Stimulated activated naive CD4-positive, alpha-beta T cell (primary cell): ENCODE measurements around the gene SERPINA6.
"Not testable (repeated sequence)": the region's sequence is repeated elsewhere in the genome, so short reads cannot be mapped to it uniquely, and the experiment has no call there.

ENCODE experiments used
- DNase-seq, 6 experiments: peaks; one replicate each; lab custom pipeline; 2025; lab: John Stamatoyannopoulos, UW

Gene SERPINA6

GRCh38 chr14:94354638-94355185 lies 31.6 kb upstream of the SERPINA6 start:
- DNase-seq: no peak

DNA sequence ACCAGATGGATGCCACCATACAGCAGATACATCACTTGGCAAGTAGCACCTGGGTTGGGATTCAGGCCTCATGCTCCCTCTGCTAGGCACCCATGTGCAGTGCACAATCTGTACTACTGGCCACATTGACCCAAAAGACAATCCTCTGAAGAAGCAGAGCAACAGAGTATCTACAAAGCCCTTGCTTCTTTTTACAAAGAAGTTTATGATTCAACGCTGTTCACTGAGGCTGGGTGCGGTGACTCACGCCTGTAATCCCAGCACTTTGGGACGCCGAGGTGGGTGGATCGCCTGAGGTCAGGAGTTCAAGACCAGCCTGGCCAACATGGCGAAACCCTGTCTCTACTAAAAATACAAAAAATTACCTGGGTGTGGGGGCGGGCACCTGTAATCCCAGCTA lies 31.1 kb upstream of the SERPINA6 start:
- DNase-seq: not testable (repeated sequence)

DNA sequence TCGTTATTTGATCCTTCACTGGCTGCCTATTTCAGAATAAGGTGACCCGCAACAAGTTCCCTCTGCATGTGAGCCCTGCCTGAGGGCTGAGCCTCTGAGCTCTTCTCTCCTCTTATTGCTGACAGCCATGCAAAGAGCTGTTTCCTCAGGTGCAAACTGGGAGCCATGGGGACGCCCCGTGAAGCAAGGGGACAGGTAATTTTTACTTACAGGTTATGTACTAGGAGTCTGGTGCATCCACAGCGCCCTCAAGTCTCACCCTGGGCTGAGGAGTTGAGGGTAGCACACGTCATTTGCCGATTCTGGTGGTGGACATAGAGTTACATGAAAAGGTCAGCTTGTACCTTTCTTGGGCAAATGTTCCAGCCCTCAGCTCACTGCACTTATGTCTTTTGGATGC lies 26.1 kb upstream of the SERPINA6 start:
- no peak for DNase-seq

GRCh38 chr14:94348836-94349235 lies 25.7 kb upstream of the SERPINA6 start:
- no peak for DNase-seq

DNA sequence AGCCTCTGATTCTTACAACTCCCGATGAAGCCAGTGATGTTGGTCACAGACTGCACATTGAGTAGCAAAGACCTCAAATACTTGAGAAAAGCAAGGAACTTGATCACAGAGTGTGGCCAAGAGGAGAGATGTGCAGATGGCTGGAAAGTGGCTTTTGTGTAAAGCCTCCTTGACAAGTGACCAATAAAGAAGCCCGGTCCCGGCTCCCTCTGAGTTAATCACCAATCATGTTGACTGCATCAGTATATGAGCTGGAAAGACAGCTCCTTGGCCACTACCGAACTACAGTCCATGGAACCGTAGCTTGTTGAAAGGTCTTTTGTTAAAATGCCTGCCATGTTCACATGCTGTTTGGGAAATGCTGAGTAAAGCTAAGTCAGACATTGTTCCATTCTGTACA lies 23.7 kb upstream of the SERPINA6 start:
- no peak for DNase-seq

GRCh38 chr14:94346065-94346786 lies 23.1 kb upstream of the SERPINA6 start:
- DNase-seq: not testable (repeated sequence)

DNA sequence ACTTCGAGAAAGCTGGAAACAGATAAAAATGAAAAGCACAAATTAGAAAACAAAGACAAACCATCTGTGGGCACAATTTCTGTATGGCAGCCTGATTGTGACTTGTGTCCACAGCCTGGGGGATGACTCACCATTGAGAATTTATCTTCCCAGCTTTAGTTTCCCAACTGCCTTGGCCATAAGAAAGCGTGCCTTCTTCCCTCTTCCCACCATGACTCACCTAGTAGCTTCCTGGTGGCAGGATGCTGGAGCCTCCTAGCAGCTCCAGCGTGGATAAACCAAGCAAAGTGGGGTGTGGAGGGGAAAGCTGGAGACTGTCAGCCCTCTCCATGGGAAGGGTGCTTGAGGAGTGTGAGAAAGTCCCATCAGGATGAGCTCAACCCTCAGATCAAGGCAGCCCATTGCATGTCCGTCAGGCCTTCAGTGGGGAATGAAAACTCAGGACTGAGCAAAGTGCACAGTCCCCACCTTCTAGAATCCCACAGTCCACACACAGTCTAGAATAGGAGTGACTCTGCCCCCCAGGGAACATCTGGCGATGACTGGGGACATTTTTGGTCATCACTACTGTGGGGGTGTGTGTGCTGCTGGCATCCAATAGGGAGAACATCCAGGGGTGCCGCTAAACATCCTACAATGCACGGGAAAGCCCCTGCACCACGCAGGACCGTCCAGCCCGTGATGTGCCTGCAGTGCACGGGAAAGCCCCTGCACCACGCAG lies 22.4 kb upstream of the SERPINA6 start:
- no peak for DNase-seq

- no peak for DNase-seq
These were observed 21.3 kb upstream of the SERPINA6 start for GRCh38 chr14:94344389-94344788.

- no peak for DNase-seq
These were observed 20.3 kb upstream of the SERPINA6 start for GRCh38 chr14:94343238-94344005.

DNA sequence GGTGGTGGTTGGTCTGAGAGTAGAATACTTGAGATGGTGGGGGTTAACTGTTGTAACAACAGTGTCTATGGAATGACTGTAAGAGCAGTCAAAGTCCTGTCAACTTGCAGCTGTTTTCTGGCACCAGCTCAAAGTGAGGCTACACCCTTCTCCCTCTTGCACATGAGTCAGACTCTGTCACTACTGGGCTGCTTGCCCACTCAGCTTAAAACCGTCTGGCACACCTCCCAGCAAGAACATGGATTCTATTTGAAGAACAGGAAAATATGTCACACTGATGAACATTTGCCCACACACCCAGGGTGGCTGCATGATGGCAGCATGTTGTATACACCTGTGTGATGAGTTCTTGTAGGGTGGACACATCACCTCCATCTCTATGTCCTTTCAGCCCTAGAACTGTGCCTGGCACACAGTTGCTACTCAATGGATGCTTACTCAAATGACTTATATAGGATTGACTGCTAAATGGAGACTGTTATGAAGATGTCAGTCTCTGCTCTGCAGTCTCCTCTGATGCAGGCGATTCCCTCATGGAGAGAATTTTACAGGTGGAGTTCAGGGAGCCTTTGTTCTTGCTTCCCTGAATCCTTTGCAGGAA lies 19.3 kb upstream of the SERPINA6 start:
- DNase-seq: no peak

- no peak for DNase-seq
These were observed 18.7 kb upstream of the SERPINA6 start for GRCh38 chr14:94341656-94342333.

GRCh38 chr14:94340533-94340932 lies 17.4 kb upstream of the SERPINA6 start:
- no peak for DNase-seq

DNA sequence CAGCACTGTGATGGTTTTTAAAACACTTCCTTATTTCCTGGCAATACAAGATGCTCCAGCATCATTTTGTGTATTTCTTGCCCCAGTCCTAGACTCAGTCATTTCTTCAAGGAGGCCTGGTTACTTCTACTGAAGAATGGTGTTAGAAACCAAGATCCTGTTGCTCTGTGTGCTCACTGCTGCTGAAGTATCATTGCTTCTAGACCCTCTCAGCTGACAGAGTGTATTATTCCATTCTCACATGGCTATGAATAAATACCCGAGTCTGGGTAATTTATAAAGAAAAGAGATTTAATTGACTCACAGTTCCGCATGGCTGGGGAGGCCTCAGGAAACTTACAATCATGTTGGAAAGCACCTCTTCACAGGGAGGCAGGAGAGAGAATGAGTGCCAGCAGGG lies 14.9 kb upstream of the SERPINA6 start:
- DNase-seq: no peak

DNA sequence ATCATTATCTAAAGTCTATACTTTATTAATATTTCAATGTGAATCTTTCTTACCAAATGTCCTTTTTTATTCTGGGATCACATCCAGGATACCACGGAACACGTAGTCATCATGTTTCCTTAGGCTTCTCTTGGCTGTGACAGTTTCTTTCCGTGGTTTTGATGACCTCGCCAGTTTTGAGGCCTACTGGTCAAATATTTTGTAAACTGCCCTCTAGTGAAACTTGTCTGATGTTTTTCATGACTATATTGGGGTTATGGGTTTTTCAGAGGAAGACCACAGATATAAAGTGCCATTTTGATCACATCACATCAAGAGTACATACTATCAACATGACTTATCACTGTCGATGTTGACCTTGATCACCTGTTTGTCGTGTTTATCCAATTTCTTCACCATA lies 14.1 kb upstream of the SERPINA6 start:
- no peak for DNase-seq

GRCh38 chr14:94334872-94335271 lies 11.7 kb upstream of the SERPINA6 start:
- DNase-seq: no peak

- DNase-seq: no peak
These were observed 9.5 kb upstream of the SERPINA6 start for GRCh38 chr14:94332587-94332986.

DNA sequence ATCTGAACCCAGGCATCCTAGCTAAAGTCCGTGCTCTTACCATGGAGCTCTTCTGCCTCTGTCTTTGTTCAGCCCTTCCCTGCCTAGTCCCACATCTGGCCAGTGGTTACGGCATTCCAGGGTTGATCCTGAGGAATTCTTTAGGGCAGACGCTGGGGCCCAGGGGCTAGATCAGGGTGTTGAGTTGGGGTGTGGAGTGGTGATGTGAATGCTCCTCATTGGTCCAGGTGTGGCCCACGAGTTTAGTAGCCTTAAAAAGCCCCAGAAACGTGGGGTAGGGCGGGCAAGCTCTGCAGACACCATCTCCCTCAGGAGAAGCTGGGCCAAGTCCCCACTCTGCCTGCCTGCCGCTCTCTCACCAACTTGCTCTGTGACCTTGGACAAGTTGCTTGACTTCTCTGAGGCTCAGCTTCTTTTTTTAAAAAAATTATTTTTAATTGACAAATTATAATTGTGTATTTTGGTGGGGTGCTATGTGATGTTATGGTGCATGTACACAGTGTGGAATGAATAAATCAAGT lies 9.0 kb upstream of the SERPINA6 start:
- DNase-seq: no peak

DNA sequence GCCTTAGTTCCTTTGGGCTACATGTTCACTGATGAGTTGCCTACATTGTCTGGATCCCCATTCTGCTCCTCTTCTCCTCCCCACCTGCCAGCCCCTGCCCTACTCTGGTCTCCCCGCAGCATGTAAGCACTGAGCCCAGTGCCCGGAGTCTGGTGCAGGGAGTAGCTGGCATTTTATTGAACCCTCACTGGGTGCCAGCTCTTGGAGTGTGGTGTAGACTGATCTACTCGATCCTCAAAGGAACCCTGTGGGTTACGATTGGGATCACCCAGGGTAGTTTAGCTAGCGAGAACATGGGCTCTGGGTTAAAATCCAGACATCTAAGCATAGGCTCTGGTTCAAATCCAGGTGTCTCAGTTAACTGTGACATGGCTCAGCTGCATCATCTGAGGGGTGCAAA lies 8.3 kb upstream of the SERPINA6 start:
- no peak for DNase-seq

DNA sequence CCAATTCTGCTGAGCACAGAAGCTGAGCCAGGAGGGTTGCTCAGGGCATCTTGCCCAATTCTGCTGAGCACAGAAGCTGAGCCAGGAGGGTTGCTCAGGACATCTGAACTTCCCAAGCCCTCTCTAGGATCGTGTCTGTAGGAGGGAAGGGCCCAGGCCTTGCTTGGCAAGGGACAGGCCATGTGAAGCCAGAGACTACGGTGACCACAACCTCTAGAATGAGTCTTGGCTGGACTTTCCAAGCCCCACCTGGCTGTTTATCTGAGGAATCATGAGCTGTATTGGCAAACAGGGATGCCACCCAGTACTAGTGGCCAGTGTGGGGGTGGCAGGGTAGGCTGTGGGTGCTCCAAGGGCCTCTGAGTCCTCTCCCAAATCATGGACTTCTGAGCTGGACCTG lies 7.7 kb upstream of the SERPINA6 start:
- DNase-seq: no peak

DNA sequence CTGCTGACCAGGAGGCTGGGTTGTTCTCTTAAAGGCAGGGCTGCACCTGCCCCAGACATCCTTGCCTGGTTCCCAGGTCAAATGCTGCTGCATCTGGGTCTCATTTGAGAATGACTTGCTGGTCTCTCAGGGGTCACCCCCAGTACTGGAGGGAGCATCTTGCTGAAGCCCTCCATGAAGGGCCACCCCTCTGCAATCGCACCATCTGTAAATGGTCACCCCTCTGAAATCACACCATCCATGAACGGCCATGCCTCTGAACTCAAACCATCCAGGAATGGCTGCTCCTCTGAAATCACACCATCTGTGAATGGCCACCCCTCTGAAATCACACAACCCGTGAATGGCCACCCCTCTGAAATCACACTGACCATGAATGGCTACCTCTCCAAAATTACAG lies 7.3 kb upstream of the SERPINA6 start:
- no peak for DNase-seq

DNA sequence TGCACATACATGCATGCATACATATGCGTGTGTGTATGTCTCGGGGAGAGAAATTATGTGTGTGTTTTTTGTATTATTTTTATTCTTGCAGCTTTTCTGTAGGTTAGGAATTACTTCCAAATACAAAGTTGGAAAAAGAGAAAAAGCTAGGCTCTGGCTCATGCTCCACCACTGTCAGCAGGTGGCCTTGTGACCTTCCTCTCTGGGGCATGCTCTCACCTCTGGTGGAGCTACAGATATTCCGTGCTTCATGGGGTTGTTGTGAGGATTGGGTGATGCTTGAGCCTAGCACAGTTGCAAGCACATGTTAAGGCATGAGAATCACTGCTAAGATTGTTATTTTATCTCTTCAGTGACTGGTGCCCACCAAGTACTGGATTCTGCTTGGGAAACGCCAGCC lies 6.7 kb upstream of the SERPINA6 start:
- DNase-seq: no peak
